Prostate gland (tissue), 2 donors: ENCODE data around the gene CCDC93. TPM values are rescaled to one million over a fixed set of nuclear protein-coding genes. Genes with fewer than 3 reads are reported as not detected.

Experiments
- DNase-seq: peaks from one replicate; pipeline ENCODE4 v3.0.0-alpha.2; 2019; ENCODE audit warnings: low spot score
- H3K27ac ChIP-seq, 2 donors: fragments of 200-600 bp; sonication (generic); 2 replicates each; pipeline ENCODE4 v1.5.1; 2017 to 2019
- H3K27me3 ChIP-seq: fragments of 200-600 bp; sonication (generic); replicated peaks from 2 replicates; pipeline ENCODE4 v1.5.1; 2019; ENCODE audit not compliant: insufficient read depth
- H3K36me3 ChIP-seq, 2 donors: fragments of 200-600 bp; sonication (generic); 1 replicate in 1 of 2; 2 replicates in 1 of 2; pipeline versions ENCODE4 v1.5.1 to v1.8.1; 2017 to 2019
- H3K4me1 ChIP-seq: fragments of 200-600 bp; sonication (generic); replicated peaks from 2 replicates; pipeline ENCODE4 v1.5.1; 2019
- H3K4me3 ChIP-seq, 2 donors: fragments of 200-600 bp; sonication (generic); 2 replicates each; pipeline ENCODE4 v1.5.1; 2017 to 2019
- H3K9me3 ChIP-seq: fragments of 200-600 bp; sonication (generic); 2 replicates; pipeline ENCODE4 v1.5.1; 2017
- POLR2A ChIP-seq: fragments of 450-650 bp; IDR thresholded peaks from one replicate; pipeline ENCODE4 v1.6.1; 2016; ENCODE audit warnings: antibody characterized with exemption, mild to moderate bottlenecking
- POLR2AphosphoS5 ChIP-seq: sonication (generic); formaldehyde crosslinking; IDR thresholded peaks from one replicate; pipeline ENCODE4 v1.6.1; 2017; ENCODE audit warnings: antibody characterized with exemption
- WGBS: methylation state at CpG from one replicate; pipeline ENCODE4 v1.1.5; 2018; 5-methylcytosine and 5-hydroxymethylcytosine counted together
- intact Hi-C: fragments of 100-400 bp; cut with DNase I; formaldehyde crosslinking; loops from one replicate; pipeline ENCODE4 v1.14.2; 2022
- small RNA-seq, 2 donors: library from RNA; depleted of rRNA; stranded (forward); fragments of <200 nt; gene quantifications; one replicate each; pipeline ENCODE3, GENCODE V24; 2016
- total RNA-seq, 2 donors: library from RNA; depleted of rRNA; stranded (reverse); fragments of >200 nt; gene quantifications; one replicate each; pipeline ENCODE4 v1.1.0, GENCODE V29; 2016
- TF ChIP-seq, protein P1 (sequence below), 4 experiments: fragments of 200-600 bp in 2 of 4; fragments of 450-650 bp in 2 of 4; sonication (generic) in 2 of 4; IDR thresholded peaks; 1 replicate in 3 of 4; 2 replicates in 1 of 4; pipeline ENCODE4 v1.5.1; 2016 to 2019; ENCODE audit warnings: antibody characterized with exemption in 4 of 4, mild to moderate bottlenecking in 2 of 4, moderate library complexity in 2 of 4

Gene CCDC93
- total RNA-seq, 2 donors from 2014 or later = 9.6 to 39.8 TPM

DNA sequence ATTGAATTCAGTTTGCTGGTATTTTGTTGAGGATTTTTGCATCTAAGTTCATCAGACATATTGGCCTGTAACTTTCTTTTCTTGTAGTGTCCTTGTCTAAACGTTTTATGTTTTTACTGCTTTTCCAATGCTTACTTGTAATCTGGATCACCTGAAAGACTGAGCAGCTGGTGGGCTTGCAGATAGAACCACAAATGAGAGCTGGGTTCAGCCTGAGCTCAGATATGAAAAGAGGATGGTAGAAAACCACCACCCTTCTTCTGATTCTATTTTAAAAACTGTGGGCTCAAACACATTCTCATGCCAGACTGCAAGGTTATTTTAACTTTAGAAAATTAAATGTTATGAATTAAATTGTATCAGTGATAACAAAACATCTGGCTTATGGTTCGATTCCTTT is 128.6 kb downstream of the CCDC93 start:
- no peak overlapping the region for H3K27ac ChIP-seq
- TF ChIP-seq, protein P1, sequence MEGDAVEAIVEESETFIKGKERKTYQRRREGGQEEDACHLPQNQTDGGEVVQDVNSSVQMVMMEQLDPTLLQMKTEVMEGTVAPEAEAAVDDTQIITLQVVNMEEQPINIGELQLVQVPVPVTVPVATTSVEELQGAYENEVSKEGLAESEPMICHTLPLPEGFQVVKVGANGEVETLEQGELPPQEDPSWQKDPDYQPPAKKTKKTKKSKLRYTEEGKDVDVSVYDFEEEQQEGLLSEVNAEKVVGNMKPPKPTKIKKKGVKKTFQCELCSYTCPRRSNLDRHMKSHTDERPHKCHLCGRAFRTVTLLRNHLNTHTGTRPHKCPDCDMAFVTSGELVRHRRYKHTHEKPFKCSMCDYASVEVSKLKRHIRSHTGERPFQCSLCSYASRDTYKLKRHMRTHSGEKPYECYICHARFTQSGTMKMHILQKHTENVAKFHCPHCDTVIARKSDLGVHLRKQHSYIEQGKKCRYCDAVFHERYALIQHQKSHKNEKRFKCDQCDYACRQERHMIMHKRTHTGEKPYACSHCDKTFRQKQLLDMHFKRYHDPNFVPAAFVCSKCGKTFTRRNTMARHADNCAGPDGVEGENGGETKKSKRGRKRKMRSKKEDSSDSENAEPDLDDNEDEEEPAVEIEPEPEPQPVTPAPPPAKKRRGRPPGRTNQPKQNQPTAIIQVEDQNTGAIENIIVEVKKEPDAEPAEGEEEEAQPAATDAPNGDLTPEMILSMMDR (IDR thresholded peaks at IDR 0.05) = no peak
- no peaks in the 10 kb centered on the region for H3K9me3 ChIP-seq
- no peaks in the 10 kb centered on the region for H3K27me3 ChIP-seq
- H3K4me3 ChIP-seq = no peak overlapping the region
- no peaks in the 10 kb centered on the region for H3K4me1 ChIP-seq
- 55% methylated on average over 2 of the region's 2 CpGs for WGBS
- no peaks in the 10 kb centered on the region for H3K36me3 ChIP-seq
- no peak for DNase-seq
- intact Hi-C loops = no loop called here

DNA sequence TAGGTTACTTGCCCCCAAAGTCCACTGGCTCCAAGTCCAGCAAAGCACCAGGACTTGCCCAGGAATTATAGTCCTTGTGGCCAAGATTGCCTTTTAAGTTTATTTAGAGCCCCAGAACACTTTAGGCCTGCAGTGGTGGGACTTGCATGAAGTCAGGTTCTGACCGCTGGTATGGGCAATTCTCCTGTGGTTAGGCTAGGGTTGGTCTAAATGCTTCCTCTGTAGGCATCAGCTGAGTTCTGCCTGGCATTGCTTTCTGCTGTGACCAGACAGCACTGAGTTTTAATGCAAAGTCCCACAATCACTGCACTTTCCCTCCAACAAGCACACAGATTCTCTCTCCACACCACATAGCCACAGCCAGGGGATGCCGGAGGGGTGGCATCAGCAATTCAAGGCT is 134.9 kb downstream of the CCDC93 start:
- no peak overlapping the region for H3K4me3 ChIP-seq
- no peak for TF ChIP-seq POLR2AphosphoS5
- TF ChIP-seq POLR2A = no peak
- TF ChIP-seq, protein P1 (IDR thresholded peaks at IDR 0.05) = no peak
- 84% methylated on average over 2 of the region's 2 CpGs for WGBS
- H3K27ac ChIP-seq = no peak overlapping the region
- no peaks in the 10 kb centered on the region for H3K27me3 ChIP-seq
- DNase-seq = no peak
- intact Hi-C loops = no loop called here
- no peaks in the 10 kb centered on the region for H3K4me1 ChIP-seq
- H3K9me3 ChIP-seq = no peaks in the 10 kb centered on the region
- no peaks in the 10 kb centered on the region for H3K36me3 ChIP-seq

DNA sequence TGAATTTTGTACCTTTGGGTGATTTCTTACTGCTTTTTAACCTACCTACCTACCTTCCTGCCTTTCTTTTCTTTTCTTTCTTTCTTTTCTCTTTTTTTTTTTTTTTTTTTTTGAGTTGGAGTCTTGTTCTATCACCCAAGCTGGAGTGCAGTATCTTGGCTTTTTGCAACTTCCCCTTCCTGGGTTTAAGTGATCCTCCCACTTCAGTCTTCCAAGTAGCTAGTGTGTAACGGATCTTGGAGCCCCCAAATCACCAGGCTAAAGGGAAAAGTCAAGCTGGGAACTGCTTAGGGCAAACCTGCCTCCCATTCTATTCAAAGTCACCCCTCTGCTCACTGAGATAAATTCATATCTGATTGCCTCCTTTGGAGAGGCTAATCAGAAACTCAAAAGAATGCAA is 138.1 kb downstream of the CCDC93 start:
- no peaks in the 10 kb centered on the region for H3K4me1 ChIP-seq
- H3K27me3 ChIP-seq = no peaks in the 10 kb centered on the region
- DNase-seq = no peak
- WGBS = 42% methylated on average over 1 of the region's 1 CpG
- H3K27ac ChIP-seq = no peak overlapping the region
- H3K4me3 ChIP-seq = no peak overlapping the region
- no peaks in the 10 kb centered on the region for H3K36me3 ChIP-seq
- H3K9me3 ChIP-seq = no peaks in the 10 kb centered on the region
- TF ChIP-seq, protein P1 (IDR thresholded peaks at IDR 0.05) = no peak
- TF ChIP-seq POLR2AphosphoS5 = no peak
- no peak for TF ChIP-seq POLR2A
- intact Hi-C loops = no loop called here

Small RNA genes within 50 kb of the gene (small RNA-seq; reads per million reads assigned to genes)
- gene RN7SL111P = 0 reads per million in 2 donors

Other genes starting within 250 kb of the CCDC93 start
- 10 to 100 TPM; 33.2 to 48.2 TPM for gene DDX18, start 199.4 kb downstream of the CCDC93 start, total RNA-seq
- gene INSIG2, start 74.4 kb upstream of the CCDC93 start, total RNA-seq = 10 to 100 TPM; 12.6 to 15.7 TPM